ENCODE data around the gene RNF128. TPM values are rescaled to one million over a fixed set of nuclear protein-coding genes. Genes with fewer than 3 reads are reported as not detected.

The RNF128 gene
- total and polyA plus RNA-seq, 4 donors, result 23.1 to 60.4 (median 43.5) TPM

GRCh38 chrX:106783716-106784115 lies 57.2 kb downstream of the RNF128 start:
- 66% methylated on average over 7 of the region's 7 CpGs for WGBS
- H3K4me3 ChIP-seq (ENCODE audit: low read depth in 1 of 3, low read length in 3 of 3), result no peak overlapping the region
- DNase-seq (ENCODE audit: low spot score), result no peak
- peaks cover 0 to 1% (median 0%) of the 10 kb centered on the region in 4 donors for H3K9me3 ChIP-seq (ENCODE audit: control insufficient read depth in 4 of 4, low read length in 3 of 4)
- peaks cover 0 to 11% (median 2%) of the 10 kb centered on the region in 4 donors for H3K4me1 ChIP-seq (ENCODE audit: control insufficient read depth in 4 of 4, insufficient read depth in 4 of 4, low read length in 3 of 4)
- no peaks in the 10 kb centered on the region for H3K36me3 ChIP-seq (ENCODE audit: control insufficient read depth in 4 of 4, insufficient read depth in 3 of 4, low read depth in 1 of 4, low read length in 3 of 4)
- no peaks in the 10 kb centered on the region for H3K27me3 ChIP-seq (ENCODE audit: control insufficient read depth in 4 of 4, insufficient read depth in 4 of 4, low read length in 3 of 4)
- H3K9ac ChIP-seq (ENCODE audit: low read depth in 1 of 2, low read length in 2 of 2), result no peak overlapping the region
- TF ChIP-seq JUND (IDR thresholded peaks at IDR 0.05) (no peak), MAX (IDR thresholded peaks at IDR 0.05) (no peak), GABPA (IDR thresholded peaks at IDR 0.05 in 1 of 2, conservative IDR thresholded peaks at IDR 0.05 in 1 of 2) (no peak), RXRA (IDR thresholded peaks at IDR 0.05) (no peak), HNF4A (conservative IDR thresholded peaks at IDR 0.05) (no peak), FOXA1 (IDR thresholded peaks at IDR 0.05) (no peak), YY1 (IDR thresholded peaks at IDR 0.05) (no peak), HNF4G (IDR thresholded peaks at IDR 0.05) (no peak), FOXA2 (IDR thresholded peaks at IDR 0.05) (no peak), EGR1 (IDR thresholded peaks at IDR 0.05; ENCODE audit: low read depth in 2 of 2) (no peak)
- TF ChIP-seq, protein P1, sequence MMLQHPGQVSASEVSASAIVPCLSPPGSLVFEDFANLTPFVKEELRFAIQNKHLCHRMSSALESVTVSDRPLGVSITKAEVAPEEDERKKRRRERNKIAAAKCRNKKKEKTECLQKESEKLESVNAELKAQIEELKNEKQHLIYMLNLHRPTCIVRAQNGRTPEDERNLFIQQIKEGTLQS (IDR thresholded peaks at IDR 0.05), result no peak
- TF ChIP-seq, protein P2, sequence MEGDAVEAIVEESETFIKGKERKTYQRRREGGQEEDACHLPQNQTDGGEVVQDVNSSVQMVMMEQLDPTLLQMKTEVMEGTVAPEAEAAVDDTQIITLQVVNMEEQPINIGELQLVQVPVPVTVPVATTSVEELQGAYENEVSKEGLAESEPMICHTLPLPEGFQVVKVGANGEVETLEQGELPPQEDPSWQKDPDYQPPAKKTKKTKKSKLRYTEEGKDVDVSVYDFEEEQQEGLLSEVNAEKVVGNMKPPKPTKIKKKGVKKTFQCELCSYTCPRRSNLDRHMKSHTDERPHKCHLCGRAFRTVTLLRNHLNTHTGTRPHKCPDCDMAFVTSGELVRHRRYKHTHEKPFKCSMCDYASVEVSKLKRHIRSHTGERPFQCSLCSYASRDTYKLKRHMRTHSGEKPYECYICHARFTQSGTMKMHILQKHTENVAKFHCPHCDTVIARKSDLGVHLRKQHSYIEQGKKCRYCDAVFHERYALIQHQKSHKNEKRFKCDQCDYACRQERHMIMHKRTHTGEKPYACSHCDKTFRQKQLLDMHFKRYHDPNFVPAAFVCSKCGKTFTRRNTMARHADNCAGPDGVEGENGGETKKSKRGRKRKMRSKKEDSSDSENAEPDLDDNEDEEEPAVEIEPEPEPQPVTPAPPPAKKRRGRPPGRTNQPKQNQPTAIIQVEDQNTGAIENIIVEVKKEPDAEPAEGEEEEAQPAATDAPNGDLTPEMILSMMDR (IDR thresholded peaks at IDR 0.05; ENCODE audit: low read depth, low read length, missing input control), result no peak
- TF ChIP-seq, protein P3, sequence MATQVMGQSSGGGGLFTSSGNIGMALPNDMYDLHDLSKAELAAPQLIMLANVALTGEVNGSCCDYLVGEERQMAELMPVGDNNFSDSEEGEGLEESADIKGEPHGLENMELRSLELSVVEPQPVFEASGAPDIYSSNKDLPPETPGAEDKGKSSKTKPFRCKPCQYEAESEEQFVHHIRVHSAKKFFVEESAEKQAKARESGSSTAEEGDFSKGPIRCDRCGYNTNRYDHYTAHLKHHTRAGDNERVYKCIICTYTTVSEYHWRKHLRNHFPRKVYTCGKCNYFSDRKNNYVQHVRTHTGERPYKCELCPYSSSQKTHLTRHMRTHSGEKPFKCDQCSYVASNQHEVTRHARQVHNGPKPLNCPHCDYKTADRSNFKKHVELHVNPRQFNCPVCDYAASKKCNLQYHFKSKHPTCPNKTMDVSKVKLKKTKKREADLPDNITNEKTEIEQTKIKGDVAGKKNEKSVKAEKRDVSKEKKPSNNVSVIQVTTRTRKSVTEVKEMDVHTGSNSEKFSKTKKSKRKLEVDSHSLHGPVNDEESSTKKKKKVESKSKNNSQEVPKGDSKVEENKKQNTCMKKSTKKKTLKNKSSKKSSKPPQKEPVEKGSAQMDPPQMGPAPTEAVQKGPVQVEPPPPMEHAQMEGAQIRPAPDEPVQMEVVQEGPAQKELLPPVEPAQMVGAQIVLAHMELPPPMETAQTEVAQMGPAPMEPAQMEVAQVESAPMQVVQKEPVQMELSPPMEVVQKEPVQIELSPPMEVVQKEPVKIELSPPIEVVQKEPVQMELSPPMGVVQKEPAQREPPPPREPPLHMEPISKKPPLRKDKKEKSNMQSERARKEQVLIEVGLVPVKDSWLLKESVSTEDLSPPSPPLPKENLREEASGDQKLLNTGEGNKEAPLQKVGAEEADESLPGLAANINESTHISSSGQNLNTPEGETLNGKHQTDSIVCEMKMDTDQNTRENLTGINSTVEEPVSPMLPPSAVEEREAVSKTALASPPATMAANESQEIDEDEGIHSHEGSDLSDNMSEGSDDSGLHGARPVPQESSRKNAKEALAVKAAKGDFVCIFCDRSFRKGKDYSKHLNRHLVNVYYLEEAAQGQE (IDR thresholded peaks at IDR 0.05), result no peak
- H3K27ac ChIP-seq (ENCODE audit: low read depth in 1 of 2, low read length in 2 of 2), result no peak overlapping the region

GRCh38 chrX:106791495-106791894 lies 65.0 kb downstream of the RNF128 start:
- H3K4me3 ChIP-seq (ENCODE audit: low read depth in 1 of 3, low read length in 3 of 3), result no peak overlapping the region
- H3K36me3 ChIP-seq (ENCODE audit: control insufficient read depth in 4 of 4, insufficient read depth in 3 of 4, low read depth in 1 of 4, low read length in 3 of 4), result peaks cover 0 to 2% (median 0%) of the 10 kb centered on the region in 4 donors
- WGBS, result 3% methylated on average over 1 of the region's 1 CpG
- H3K27me3 ChIP-seq (ENCODE audit: control insufficient read depth in 4 of 4, insufficient read depth in 4 of 4, low read length in 3 of 4), result no peaks in the 10 kb centered on the region
- H3K9me3 ChIP-seq (ENCODE audit: control insufficient read depth in 4 of 4, low read length in 3 of 4), result no peaks in the 10 kb centered on the region
- no peak overlapping the region for H3K27ac ChIP-seq (ENCODE audit: low read depth in 1 of 2, low read length in 2 of 2)
- H3K4me1 ChIP-seq (ENCODE audit: control insufficient read depth in 4 of 4, insufficient read depth in 4 of 4, low read length in 3 of 4), result no peaks in the 10 kb centered on the region
- TF ChIP-seq HNF4A (conservative IDR thresholded peaks at IDR 0.05), result no peak
- TF ChIP-seq, protein P2 (IDR thresholded peaks at IDR 0.05; ENCODE audit: low read depth, low read length, missing input control), result peak; percentile 28
- TF ChIP-seq RAD21 (IDR thresholded peaks at IDR 0.05), result peak; percentile 57 to 61
- no peak overlapping the region for H3K9ac ChIP-seq (ENCODE audit: low read depth in 1 of 2, low read length in 2 of 2)
- no peak for DNase-seq (ENCODE audit: low spot score)

Data from liver (tissue), 9 donors.